AG04449 (cell line): ENCODE data around the gene CMIP.

Experiments
- CTCF ChIA-PET: fragments of 350-600 bp; formaldehyde crosslinking; extraction: SDS; loops from one replicate; lab custom pipeline; 2021; ENCODE audit warnings: antibody characterized with exemption; lab: Yijun Ruan, JAX
- POLR2A ChIA-PET: fragments of 400-600, 350-600 bp; formaldehyde crosslinking; extraction: SDS; loops from one replicate; lab custom pipeline; 2020; ENCODE audit warnings: antibody characterized with exemption, inconsistent platforms; lab: Yijun Ruan, JAX
- DNase-seq: peaks from one replicate; pipeline ENCODE4 v3.0.0-alpha.2; 2010; ENCODE audit warnings: low read depth, low spot score
- H3K4me3 ChIP-seq: 2 replicates; pipeline ENCODE4 v1.5.1; 2011; ENCODE audit warnings: low read depth, mild to moderate bottlenecking, control low read depth, low read length
- CTCF ChIP-seq: IDR thresholded peaks from one replicate; pipeline ENCODE4 v1.5.1; 2011; ENCODE audit warnings: mild to moderate bottlenecking, moderate library complexity, low read length, control low read depth, inconsistent platforms; ENCODE audit not compliant: insufficient read depth; ENCODE audit errors: missing control alignments

CMIP gene

GRCh38 chr16:81754858-81755257 is 310.2 kb downstream of the CMIP start:
- CTCF ChIA-PET, result no interaction called here
- TF ChIP-seq CTCF, result no peak
- POLR2A ChIA-PET, result no interaction called here
- no peak for DNase-seq
- no peak overlapping the region for H3K4me3 ChIP-seq

GRCh38 chr16:81755915-81756614 is 311.5 kb downstream of the CMIP start:
- no peak for TF ChIP-seq CTCF
- ChIA-PET POLR2A (interaction anchor here (0.7 kb wide), 1 partner anchor 15 kb away, joined by 3 read pairs; no protein-coding TSS in a partner anchor), CTCF (interaction anchor here (1.2 kb wide), 1 partner anchor 18 kb away, joined by 3 read pairs; no protein-coding TSS in a partner anchor)
- no peak overlapping the region for H3K4me3 ChIP-seq
- no peak for DNase-seq

DNA sequence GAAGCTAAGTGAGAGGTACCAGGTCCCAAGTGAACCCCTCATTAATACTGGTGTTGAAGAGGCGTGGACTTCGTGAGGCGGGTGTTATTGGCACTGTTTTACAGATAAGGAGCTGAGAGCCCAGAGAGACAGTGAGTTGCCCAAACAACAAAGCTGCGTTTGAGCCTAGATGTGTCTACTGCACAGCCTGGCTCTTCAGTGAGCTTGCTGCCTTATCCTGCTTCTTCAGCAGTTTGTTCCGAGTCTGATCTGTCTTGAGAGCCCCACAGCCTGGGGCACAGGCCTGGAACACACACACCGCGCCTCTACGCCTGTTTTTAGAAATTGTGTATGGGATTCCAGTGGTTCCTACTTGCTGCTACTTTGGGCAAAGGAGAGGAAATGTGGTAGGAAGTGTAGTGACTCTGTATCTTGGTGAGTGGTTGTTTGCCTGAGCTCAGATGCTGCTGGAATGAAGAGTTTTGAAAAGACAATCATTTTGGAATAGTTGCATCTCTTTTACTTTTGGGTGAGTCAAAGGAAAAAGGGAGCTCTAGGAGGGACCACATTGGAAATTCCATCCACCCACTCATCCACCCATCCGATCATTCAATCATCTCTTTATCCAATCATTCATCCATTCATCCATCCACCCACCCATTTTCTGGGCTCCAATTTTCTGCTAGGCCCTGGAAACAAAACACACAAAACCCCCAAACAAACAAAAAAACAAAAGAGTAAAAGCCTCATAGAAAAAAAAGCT is 312.2 kb downstream of the CMIP start:
- CTCF ChIA-PET, result interaction anchor here (0.7 to 1.2 kb wide), 2 partner anchors 19 to 498 kb away, joined by 3 read pairs; no protein-coding TSS in a partner anchor
- no peak for TF ChIP-seq CTCF
- POLR2A ChIA-PET, result interaction anchor here (0.7 kb wide), 1 partner anchor 14 kb away, joined by 3 read pairs; no protein-coding TSS in a partner anchor
- no peak for DNase-seq
- no peak overlapping the region for H3K4me3 ChIP-seq

DNA sequence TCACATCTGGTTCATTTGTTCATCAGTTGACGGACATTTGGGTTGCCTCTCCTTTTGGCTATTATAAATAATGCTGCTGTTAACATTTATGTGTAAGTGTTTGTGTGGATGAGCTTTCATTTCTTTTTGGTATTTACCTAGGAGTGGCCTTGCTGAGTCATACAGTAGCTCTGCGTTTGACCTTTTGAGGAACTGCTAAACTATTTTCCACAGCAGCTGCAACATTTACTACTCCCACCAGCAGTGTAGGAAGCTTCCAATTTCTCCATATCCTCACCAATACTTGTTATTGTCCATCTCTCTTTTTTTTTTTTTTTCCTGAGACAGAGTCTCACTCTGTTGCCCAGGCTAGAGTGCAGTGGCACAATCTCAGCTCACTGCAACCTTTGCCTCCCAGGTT is 313.8 kb downstream of the CMIP start:
- POLR2A ChIA-PET, result no interaction called here
- TF ChIP-seq CTCF, result no peak
- no peak overlapping the region for H3K4me3 ChIP-seq
- CTCF ChIA-PET, result no interaction called here
- no peak for DNase-seq
